Cardiac muscle cell (in vitro differentiated cells and primary cell): ENCODE measurements around the gene PAX9. TPM values are rescaled to one million over a fixed set of nuclear protein-coding genes. Genes with fewer than 3 reads are reported as not detected.

Experiments used
- DNase-seq, 2 donors: peaks; one replicate each; pipeline versions ENCODE4 v3.0.0 to v3.0.0-alpha.2; 2010 to 2017; ENCODE audit warnings: low read depth in 1 of 2, low spot score in 1 of 2
- H3K27ac ChIP-seq: fragments of 200-600 bp; sonication (generic); 2 replicates; pipeline ENCODE4 v1.5.1; 2016
- H3K27me3 ChIP-seq: fragments of 200-600 bp; sonication (generic); 2 replicates; pipeline ENCODE4 v1.6.0; 2016; ENCODE audit warnings: control low read depth
- H3K36me3 ChIP-seq: fragments of 200-600 bp; sonication (generic); 2 replicates; pipeline ENCODE4 v1.5.1; 2016; ENCODE audit warnings: control low read depth
- H3K4me1 ChIP-seq: fragments of 200-600 bp; sonication (generic); 2 replicates; pipeline ENCODE4 v1.8.1; 2017; ENCODE audit warnings: low read depth, mild to moderate bottlenecking, mixed run types
- H3K4me3 ChIP-seq: fragments of 200-600 bp; sonication (generic); 2 replicates; pipeline ENCODE4 v1.5.1; 2016; ENCODE audit warnings: mild to moderate bottlenecking
- H3K9me3 ChIP-seq: fragments of 200-600 bp; sonication (generic); 2 replicates; pipeline ENCODE4 v1.5.1; 2017; ENCODE audit warnings: low read depth, mild to moderate bottlenecking, control low read depth
- polyA plus RNA-seq: library from polyadenylated mRNA; unstranded; fragments of >200 nt; fragmentation: Nextera tagmentation; extraction: Ambion mirVana; gene quantifications from 2 replicates; pipeline ENCODE4 v1.2.1, GENCODE V29; 2016
- total RNA-seq: library from RNA; depleted of rRNA; stranded (reverse); fragments of >200 nt; gene quantifications from 2 replicates; pipeline ENCODE4 v1.2.3, GENCODE V29; 2016
- TF ChIP-seq, protein P1 (sequence below): IDR thresholded peaks from 2 replicates; pipeline ENCODE4 v1.5.1; 2012; ENCODE audit warnings: low read depth, mild to moderate bottlenecking, low read length

PAX9 gene
- total and polyA plus RNA-seq, 2 experiments from 2014 or later, result 0.32 TPM; not detected in 1

GRCh38 chr14:36659822-36660735 is 1.6 kb upstream of the PAX9 start:
- no peak overlapping the region for H3K27ac ChIP-seq
- TF ChIP-seq, protein P1, sequence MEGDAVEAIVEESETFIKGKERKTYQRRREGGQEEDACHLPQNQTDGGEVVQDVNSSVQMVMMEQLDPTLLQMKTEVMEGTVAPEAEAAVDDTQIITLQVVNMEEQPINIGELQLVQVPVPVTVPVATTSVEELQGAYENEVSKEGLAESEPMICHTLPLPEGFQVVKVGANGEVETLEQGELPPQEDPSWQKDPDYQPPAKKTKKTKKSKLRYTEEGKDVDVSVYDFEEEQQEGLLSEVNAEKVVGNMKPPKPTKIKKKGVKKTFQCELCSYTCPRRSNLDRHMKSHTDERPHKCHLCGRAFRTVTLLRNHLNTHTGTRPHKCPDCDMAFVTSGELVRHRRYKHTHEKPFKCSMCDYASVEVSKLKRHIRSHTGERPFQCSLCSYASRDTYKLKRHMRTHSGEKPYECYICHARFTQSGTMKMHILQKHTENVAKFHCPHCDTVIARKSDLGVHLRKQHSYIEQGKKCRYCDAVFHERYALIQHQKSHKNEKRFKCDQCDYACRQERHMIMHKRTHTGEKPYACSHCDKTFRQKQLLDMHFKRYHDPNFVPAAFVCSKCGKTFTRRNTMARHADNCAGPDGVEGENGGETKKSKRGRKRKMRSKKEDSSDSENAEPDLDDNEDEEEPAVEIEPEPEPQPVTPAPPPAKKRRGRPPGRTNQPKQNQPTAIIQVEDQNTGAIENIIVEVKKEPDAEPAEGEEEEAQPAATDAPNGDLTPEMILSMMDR, result no peak
- H3K9me3 ChIP-seq, result no peaks in the 10 kb centered on the region
- H3K4me1 ChIP-seq, result peaks cover 16% of the 10 kb centered on the region
- no peak for DNase-seq
- no peaks in the 10 kb centered on the region for H3K36me3 ChIP-seq
- peaks cover 100% of the 10 kb centered on the region for H3K27me3 ChIP-seq
- H3K4me3 ChIP-seq, result no peak overlapping the region

DNA sequence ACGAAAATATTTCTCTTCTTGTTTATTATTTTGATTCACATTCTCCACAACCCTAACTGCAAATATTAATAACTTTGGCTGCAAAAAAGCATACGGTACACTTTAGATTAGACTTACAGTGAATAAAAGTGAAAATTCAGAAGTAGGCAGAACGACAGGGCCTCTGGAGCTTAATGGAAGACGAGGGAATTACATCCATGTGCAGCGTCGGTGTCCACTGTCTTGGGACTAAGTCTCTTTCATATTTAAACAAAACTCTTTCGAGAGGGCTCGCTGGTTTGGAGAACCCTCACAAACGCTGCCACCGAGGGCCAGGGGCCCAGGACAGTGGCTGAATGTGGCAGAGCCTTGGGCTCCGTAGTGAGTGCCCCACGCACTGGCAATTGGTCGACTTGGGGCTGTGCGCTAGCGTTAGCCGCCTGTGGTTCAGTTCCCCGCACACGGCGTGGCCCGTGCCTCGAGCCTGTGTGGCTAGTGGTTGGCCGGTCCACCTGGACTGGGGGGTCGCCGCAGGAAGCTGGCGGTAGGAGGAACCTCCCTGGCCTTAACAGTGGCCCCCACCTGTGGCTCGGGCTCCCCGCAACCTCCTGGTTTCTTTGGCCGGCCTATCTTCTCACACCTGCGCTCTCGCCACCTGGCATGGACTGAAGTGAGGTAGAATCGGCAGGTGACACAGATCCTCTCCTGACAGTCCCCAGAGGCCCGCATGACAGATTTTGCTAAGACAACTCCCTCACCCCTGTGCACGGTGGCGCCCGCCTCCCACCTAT is 739 bp upstream of the PAX9 start:
- TF ChIP-seq, protein P1, result no peak
- H3K4me1 ChIP-seq, result peaks cover 16% of the 10 kb centered on the region
- DNase-seq, result no peak
- no peaks in the 10 kb centered on the region for H3K9me3 ChIP-seq
- H3K27ac ChIP-seq, result no peak overlapping the region
- peaks cover 100% of the 10 kb centered on the region for H3K27me3 ChIP-seq
- no peaks in the 10 kb centered on the region for H3K36me3 ChIP-seq
- H3K4me3 ChIP-seq, result peak overlapping the region; percentile 59

GRCh38 chr14:36662258-36662542 is 540 bp downstream of the PAX9 start:
- H3K27ac ChIP-seq, result no peak overlapping the region
- TF ChIP-seq, protein P1, result no peak
- peaks cover 100% of the 10 kb centered on the region for H3K27me3 ChIP-seq
- no peaks in the 10 kb centered on the region for H3K36me3 ChIP-seq
- H3K4me3 ChIP-seq, result peak overlapping the region; percentile 59
- H3K4me1 ChIP-seq, result peaks cover 22% of the 10 kb centered on the region
- no peaks in the 10 kb centered on the region for H3K9me3 ChIP-seq
- DNase-seq, result no peak

GRCh38 chr14:36662543-36663403 is 1.1 kb downstream of the PAX9 start:
- peaks cover 100% of the 10 kb centered on the region for H3K27me3 ChIP-seq
- peak overlapping the region; percentile 59 for H3K4me3 ChIP-seq
- H3K36me3 ChIP-seq, result no peaks in the 10 kb centered on the region
- H3K4me1 ChIP-seq, result peaks cover 22% of the 10 kb centered on the region
- DNase-seq, result no peak
- no peaks in the 10 kb centered on the region for H3K9me3 ChIP-seq
- no peak overlapping the region for H3K27ac ChIP-seq
- TF ChIP-seq, protein P1, result no peak
